H9 (cell line): ENCODE measurements around the gene EIF4A3. TPM values are rescaled to one million over a fixed set of nuclear protein-coding genes. Genes with fewer than 3 reads are reported as not detected.

Experiments used
- DNase-seq: peaks from one replicate; pipeline ENCODE4 v3.0.0-alpha.2; 2017
- H2AFZ ChIP-seq: one replicate; pipeline ENCODE4 v1.6.1; 2013; ENCODE audit warnings: mild to moderate bottlenecking, low read length, control low read depth, moderate library complexity
- H2AK5ac ChIP-seq: 2 replicates; pipeline ENCODE4 v1.6.1; 2013; ENCODE audit warnings: low read length, control low read depth, mixed read lengths; ENCODE audit not compliant: insufficient read length
- H2BK120ac ChIP-seq: one replicate; pipeline ENCODE4 v1.6.1; 2013; ENCODE audit warnings: low read depth, mild to moderate bottlenecking, low read length, control low read depth, inconsistent platforms; ENCODE audit not compliant: poor library complexity, severe bottlenecking
- H2BK12ac ChIP-seq: 2 replicates; pipeline ENCODE4 v1.6.1; 2013; ENCODE audit warnings: low read length, control low read depth, mixed read lengths, low read depth; ENCODE audit not compliant: insufficient read length
- H2BK15ac ChIP-seq: 2 replicates; pipeline ENCODE4 v1.6.1; 2013; ENCODE audit warnings: low read depth, low read length, control low read depth
- H2BK20ac ChIP-seq: one replicate; pipeline ENCODE4 v1.6.1; 2013; ENCODE audit warnings: low read depth, mild to moderate bottlenecking, low read length, control low read depth, inconsistent platforms; ENCODE audit not compliant: poor library complexity, severe bottlenecking
- H2BK5ac ChIP-seq: 2 replicates; pipeline ENCODE4 v1.6.1; 2013; ENCODE audit warnings: low read length, control low read depth, mixed read lengths; ENCODE audit not compliant: insufficient read length
- H3K14ac ChIP-seq: 2 replicates; pipeline ENCODE4 v1.6.1; 2013; ENCODE audit warnings: low read length, control low read depth; ENCODE audit not compliant: insufficient read depth
- H3K18ac ChIP-seq: 2 replicates; pipeline ENCODE4 v1.6.1; 2013; ENCODE audit warnings: low read depth, mild to moderate bottlenecking, mixed read lengths, low read length, control low read depth; ENCODE audit not compliant: insufficient read length
- H3K23ac ChIP-seq: 2 replicates; pipeline ENCODE4 v1.6.1; 2013; ENCODE audit warnings: low read length, control low read depth, mixed read lengths, low read depth; ENCODE audit not compliant: insufficient read length
- H3K23me2 ChIP-seq: 2 replicates; pipeline ENCODE4 v1.6.1; 2013; ENCODE audit warnings: low read depth, mild to moderate bottlenecking, mixed read lengths, low read length, control low read depth; ENCODE audit not compliant: insufficient read length, poor library complexity, severe bottlenecking
- H3K27ac ChIP-seq: 2 replicates; pipeline ENCODE4 v1.5.1; 2013; ENCODE audit warnings: low read length, control low read depth, mixed read lengths, low read depth; ENCODE audit not compliant: insufficient read length
- H3K27me3 ChIP-seq: 2 replicates; pipeline ENCODE4 v1.6.1; 2013; ENCODE audit warnings: low read length, control low read depth, inconsistent platforms; ENCODE audit not compliant: insufficient read depth
- H3K4ac ChIP-seq: 2 replicates; pipeline ENCODE4 v1.6.1; 2013; ENCODE audit warnings: low read depth, mild to moderate bottlenecking, control low read depth, inconsistent platforms, low read length, moderate library complexity
- H3K4me1 ChIP-seq: 2 replicates; pipeline ENCODE4 v1.6.1; 2013; ENCODE audit warnings: low read length, control low read depth, inconsistent platforms; ENCODE audit not compliant: insufficient read depth
- H3K4me2 ChIP-seq: 2 replicates; pipeline ENCODE4 v1.6.1; 2013; ENCODE audit warnings: low read length, control low read depth, mixed read lengths; ENCODE audit not compliant: insufficient read length, insufficient read depth
- H3K56ac ChIP-seq: 2 replicates; pipeline ENCODE4 v1.6.1; 2013; ENCODE audit warnings: low read depth, mild to moderate bottlenecking, mixed read lengths, low read length, control low read depth; ENCODE audit not compliant: insufficient read length
- H3K79me1 ChIP-seq: 2 replicates; pipeline ENCODE4 v1.6.1; 2013; ENCODE audit warnings: low read depth, mild to moderate bottlenecking, moderate library complexity, low read length, control low read depth, inconsistent platforms; ENCODE audit not compliant: insufficient read depth, poor library complexity, severe bottlenecking
- H3K79me2 ChIP-seq: 2 replicates; pipeline ENCODE4 v1.6.1; 2013; ENCODE audit warnings: low read length, control low read depth, inconsistent platforms; ENCODE audit not compliant: insufficient read depth
- H3K9ac ChIP-seq: 2 replicates; pipeline ENCODE4 v1.6.1; 2013; ENCODE audit warnings: low read length, control low read depth, mixed read lengths; ENCODE audit not compliant: insufficient read length; ENCODE audit errors: extremely low read depth
- H3K9me3 ChIP-seq: one replicate; pipeline ENCODE4 v1.6.1; 2013; ENCODE audit warnings: low read depth, low read length, inconsistent platforms; ENCODE audit not compliant: control insufficient read depth
- H3T11ph ChIP-seq: one replicate; pipeline ENCODE4 v1.6.1; 2013; ENCODE audit warnings: mild to moderate bottlenecking, low read length, control low read depth, inconsistent platforms
- H4K20me1 ChIP-seq: one replicate; pipeline ENCODE4 v1.6.1; 2013; ENCODE audit not compliant: control insufficient read depth, insufficient read length, insufficient read depth
- H4K5ac ChIP-seq: 2 replicates; pipeline ENCODE4 v1.6.1; 2013; ENCODE audit warnings: low read depth, mild to moderate bottlenecking, mixed read lengths, low read length, control low read depth; ENCODE audit not compliant: insufficient read length
- H4K8ac ChIP-seq: replicated peaks from 2 replicates; pipeline ENCODE4 v1.6.1; 2013; ENCODE audit warnings: low read length, control low read depth, mixed read lengths, low read depth; ENCODE audit not compliant: insufficient read length
- H4K91ac ChIP-seq: 2 replicates; pipeline ENCODE4 v1.6.1; 2013; ENCODE audit warnings: low read depth, mild to moderate bottlenecking, moderate library complexity, mixed read lengths, low read length, control low read depth; ENCODE audit not compliant: insufficient read length
- H3K27ac Mint-ChIP-seq, 3 experiments: 2 replicates in 2 of 3; 3 replicates in 1 of 3; pipeline ENCODE4 v1.8.0; 2020 to 2021; ENCODE audit warnings: mixed read lengths in 3 of 3, mild to moderate bottlenecking in 1 of 3, moderate library complexity in 1 of 3
- H3K27me3 Mint-ChIP-seq: 2 replicates; pipeline ENCODE4 v1.8.0; 2021; ENCODE audit warnings: low read depth, mild to moderate bottlenecking, moderate library complexity, mixed read lengths
- H3K36me3 Mint-ChIP-seq, 3 experiments: 2 replicates in 2 of 3; 3 replicates in 1 of 3; pipeline ENCODE4 v1.8.0; 2020 to 2021; ENCODE audit warnings: low read depth in 3 of 3, mixed read lengths in 3 of 3; ENCODE audit not compliant: insufficient read depth in 1 of 3
- H3K4me1 Mint-ChIP-seq, 2 experiments: 2 replicates each; pipeline ENCODE4 v1.8.0; 2020; ENCODE audit warnings: mixed read lengths in 2 of 2
- H3K4me3 Mint-ChIP-seq, 2 experiments: 2 replicates in 1 of 2; 3 replicates in 1 of 2; pipeline ENCODE4 v1.8.0; 2020 to 2021; ENCODE audit warnings: mild to moderate bottlenecking in 2 of 2, mixed read lengths in 2 of 2, moderate library complexity in 1 of 2
- H3K9me3 Mint-ChIP-seq, 2 experiments: 2 replicates in 1 of 2; 3 replicates in 1 of 2; pipeline ENCODE4 v1.8.0; 2020; ENCODE audit warnings: mild to moderate bottlenecking in 2 of 2, mixed read lengths in 2 of 2, moderate library complexity in 1 of 2
- CTCF ChIP-seq: fragments of 200-600 bp; sonication (generic); conservative IDR thresholded peaks from 3 replicates; pipeline ENCODE4 v1.8.0; 2021; ENCODE audit warnings: antibody characterized with exemption, mild to moderate bottlenecking
- WGBS: extraction: QIAGEN DNeasy Blood & Tissue Kit; methylation state at CpG from one replicate; pipeline ENCODE4 v1.1.7; 2013; ENCODE audit warnings: missing lambda C conversion rate, low lambda C conversion rate, mixed read lengths; ENCODE audit not compliant: insufficient read length; ENCODE audit errors: extremely low coverage; 5-methylcytosine and 5-hydroxymethylcytosine counted together
- total RNA-seq: library from RNA; stranded (reverse); gene quantifications from 2 replicates; pipeline ENCODE4 v1.2.1, GENCODE V29; 2021

EIF4A3 gene
- total RNA-seq, 1 experiment from 2014 or later, result 162 TPM

GRCh38 chr17:80113033-80113484 is 33.9 kb downstream of the EIF4A3 start:
- Histone ChIP-seq H4K20me1 (no peaks in the 10 kb centered on the region), H3K9ac (no peak overlapping the region), H3K23me2 (no peaks in the 10 kb centered on the region), H3K4me2 (no peak overlapping the region), H2BK5ac (no peak overlapping the region), H3K9me3 (no peaks in the 10 kb centered on the region), H3K4me1 (no peaks in the 10 kb centered on the region), H3K27me3 (no peaks in the 10 kb centered on the region), H2BK15ac (no peak overlapping the region), H3K79me1 (no peaks in the 10 kb centered on the region), H4K8ac (no peak overlapping the region), H3K14ac (peak overlapping the region; percentile 67; the same call in 1 of the 2 replicates), H3K4ac (no peak overlapping the region), H4K5ac (no peak overlapping the region), H3K27ac (no peak overlapping the region), H3K18ac (peak overlapping the region; percentile 69), H4K91ac (no peak overlapping the region), H2BK120ac (no peak overlapping the region), H3K23ac (no peak overlapping the region), H3K56ac (no peak overlapping the region), H3T11ph (no peak overlapping the region), H2BK12ac (no peak overlapping the region), H2AK5ac (no peak overlapping the region), H2BK20ac (no peak overlapping the region), H3K79me2 (no peaks in the 10 kb centered on the region), H2AFZ (no peak overlapping the region)
- DNase-seq, result peak; percentile 58
- H3K4me1 Mint-ChIP-seq, result peaks cover 15 to 21% of the 10 kb centered on the region in 2 experiments
- peaks cover 0 to 7% of the 10 kb centered on the region in 2 experiments; a peak in 1 of 5 replicates for H3K9me3 Mint-ChIP-seq
- H3K27me3 Mint-ChIP-seq, result no peaks in the 10 kb centered on the region; the same call in 1 of the 2 replicates
- peak overlapping the region in 1 of 3 experiments; percentile 79; a peak in 2 of 7 replicates for H3K27ac Mint-ChIP-seq
- no peak for TF ChIP-seq CTCF
- peaks cover 2 to 36% (median 7%) of the 10 kb centered on the region in 3 experiments; a peak in 6 of 7 replicates for H3K36me3 Mint-ChIP-seq
- no peak overlapping the region for H3K4me3 Mint-ChIP-seq
- no CpG with 5 or more reads among the region's 20 CpGs for WGBS
